Measurements from ENCODE around the gene STAT6.
"Not testable (repeated sequence)": the region's sequence is repeated elsewhere in the genome, so short reads cannot be mapped to it uniquely, and the experiment has no call there.

STAT6 gene

GRCh38 chr12:57086493-57087009 lies 24.6 kb downstream of the STAT6 start:
- DNase-seq: peak; percentile 85

DNA sequence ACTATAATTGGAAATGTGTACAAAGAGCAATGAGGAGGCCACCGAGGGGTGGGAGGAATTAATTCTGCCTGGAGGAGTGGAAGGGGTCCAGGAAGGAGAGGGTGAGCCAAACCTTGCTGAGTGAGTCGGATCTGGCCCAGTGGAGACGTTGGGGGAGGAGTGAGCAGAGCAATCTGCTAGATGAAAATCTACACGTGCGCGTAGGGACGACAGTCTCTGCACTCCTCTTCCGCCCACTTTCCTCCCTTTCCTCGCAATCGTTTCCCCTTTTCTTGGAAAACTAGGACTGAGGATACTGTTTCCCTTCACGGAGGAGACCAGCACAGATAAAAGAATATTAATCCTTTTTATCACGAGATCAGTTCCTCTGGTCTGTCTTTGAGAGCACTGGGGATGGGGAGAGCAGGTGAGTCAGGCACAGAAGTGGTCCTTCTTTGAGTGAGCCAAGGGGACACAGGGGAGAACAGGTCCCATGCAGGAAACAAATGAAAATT lies 25.1 kb downstream of the STAT6 start:
- peak; percentile 35 to 57 for DNase-seq

GRCh38 chr12:57080855-57081254 lies 30.3 kb downstream of the STAT6 start:
- no peak for DNase-seq

DNA sequence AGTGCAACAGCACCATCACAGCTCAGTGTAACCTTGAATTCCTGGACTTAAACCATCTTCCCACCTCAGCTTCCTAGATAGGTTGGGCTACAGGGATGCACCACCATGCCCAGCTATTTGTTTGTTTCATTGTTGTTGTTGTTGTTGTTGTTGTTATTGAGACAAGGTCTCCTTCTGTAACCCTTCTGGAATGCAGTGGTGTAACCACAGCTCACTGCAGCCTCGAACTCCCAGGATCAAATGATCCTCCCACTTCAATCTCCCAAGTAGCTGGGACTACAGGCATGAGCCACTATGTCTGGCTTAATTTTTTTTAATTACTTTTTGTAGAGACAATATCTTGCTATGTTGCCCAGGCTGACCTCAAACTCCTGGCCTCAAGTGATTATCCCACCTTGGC lies 31.3 kb downstream of the STAT6 start:
- no peak for DNase-seq

DNA sequence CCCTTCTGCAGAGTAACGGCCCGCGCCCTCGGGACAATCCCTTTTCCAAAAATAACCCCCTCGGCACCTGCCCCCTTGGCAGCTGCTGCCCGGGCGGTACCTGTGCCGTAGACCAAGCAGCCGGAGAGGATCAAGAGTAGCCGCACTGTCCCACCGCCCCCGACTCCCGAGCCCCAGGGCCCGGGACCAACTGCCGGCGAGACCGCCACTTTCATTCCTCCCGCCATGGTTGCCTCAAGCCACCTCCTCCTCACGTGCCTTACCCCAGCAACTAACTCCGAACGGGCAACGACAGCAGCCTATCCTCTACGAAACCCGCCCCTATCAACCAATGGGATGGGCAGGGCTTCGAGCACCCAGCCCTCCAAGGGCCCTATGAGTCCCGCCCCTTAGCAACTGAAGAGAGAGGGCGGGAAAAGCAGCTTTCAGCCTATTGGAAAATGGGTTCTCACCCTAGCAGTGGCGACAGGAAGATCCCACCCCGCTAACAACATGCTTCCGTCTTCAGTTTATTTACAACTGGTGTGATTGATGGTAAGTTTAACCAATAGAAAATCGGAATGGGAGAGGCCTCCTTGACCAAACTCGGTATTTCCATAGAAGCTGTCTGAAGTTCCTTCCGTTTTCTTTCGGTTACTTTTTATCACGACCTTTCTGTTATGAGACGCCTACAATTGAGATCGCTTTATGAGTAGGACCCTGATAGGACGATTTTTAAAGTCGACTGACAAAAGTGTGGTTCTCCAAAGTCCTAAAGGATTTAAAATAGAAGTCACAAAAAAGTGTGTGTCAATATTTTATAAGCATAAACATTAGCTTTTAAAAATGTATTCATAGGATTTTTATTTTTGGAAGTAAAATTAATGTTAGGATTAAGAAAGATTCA lies 32.4 kb downstream of the STAT6 start, which contains the start of gene NEMP1:
TSS of gene NEMP1 (minus strand) at position 273 of the 886 bp plus-strand sequence. CDS start at position 227, 46 bp downstream.
- DNase-seq: peak; percentile 99 to 100

DNA sequence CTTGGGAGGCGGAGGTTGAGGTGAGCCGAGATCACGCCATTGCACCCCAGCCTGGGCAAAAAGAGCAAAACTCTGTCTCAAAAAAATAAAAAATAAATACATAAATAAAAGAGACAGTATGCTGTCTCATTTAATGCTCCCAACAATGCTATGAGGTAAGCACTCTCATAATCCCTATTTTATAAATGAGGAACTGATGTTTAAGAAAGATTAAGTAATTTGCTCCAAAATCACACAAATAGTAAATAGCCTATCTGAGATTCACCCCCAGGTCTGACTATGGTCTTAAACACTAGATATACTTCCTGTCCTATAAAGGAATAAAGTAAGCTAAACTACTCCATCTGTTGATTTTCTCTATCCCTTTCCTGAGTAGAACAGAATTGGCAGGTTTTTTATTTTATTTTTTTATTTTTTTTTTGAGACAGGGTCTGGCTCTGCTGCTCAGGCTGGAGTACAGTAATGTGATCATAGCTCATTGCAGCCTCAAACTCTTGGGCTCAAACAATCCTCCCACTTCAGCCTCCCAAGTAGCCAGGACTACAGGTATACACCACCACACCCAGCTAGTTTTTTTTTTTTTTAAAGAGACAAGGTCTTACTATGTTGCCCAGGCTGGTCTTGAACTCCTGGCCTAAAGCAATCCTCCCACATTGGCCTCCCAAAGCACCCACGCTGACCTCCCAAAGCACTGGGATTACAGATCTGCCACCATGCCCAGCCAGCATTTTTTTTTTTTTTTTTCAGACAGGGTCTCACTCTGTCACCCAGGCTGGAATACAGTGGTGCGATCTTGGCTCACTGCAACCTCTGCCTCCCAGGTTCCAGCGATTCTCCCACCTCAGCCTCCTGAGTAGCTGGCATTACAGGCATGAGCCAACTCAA lies 37.4 kb downstream of the STAT6 start:
- peak; percentile 23 to 35 for DNase-seq

DNA sequence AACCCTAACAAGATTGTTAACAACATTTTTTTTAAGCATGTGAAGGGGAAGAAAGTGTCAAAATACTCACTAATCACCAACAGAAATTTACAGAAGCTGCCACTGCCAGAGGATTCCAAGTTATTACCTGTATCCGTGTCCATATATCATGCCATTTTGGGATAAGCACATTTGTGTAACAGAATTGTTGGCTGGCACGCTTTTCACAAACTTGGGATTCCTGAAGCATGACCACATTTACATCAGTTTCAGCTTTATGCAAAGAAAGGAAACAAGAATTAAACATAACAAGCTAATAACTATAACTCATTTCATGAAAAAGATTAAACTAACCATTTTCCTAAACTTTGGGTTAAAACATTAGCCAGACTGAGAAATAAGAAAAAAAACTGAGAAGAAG lies 38.5 kb downstream of the STAT6 start:
- no peak for DNase-seq

- peak; percentile 96 for DNase-seq
Observed at GRCh38 chr12:57069523-57069922, 41.6 kb downstream of the STAT6 start.

- DNase-seq: no peak
Observed at GRCh38 chr12:57066245-57066644, 44.9 kb downstream of the STAT6 start.

GRCh38 chr12:57063991-57064685 lies 47.0 kb downstream of the STAT6 start:
- peak; percentile 93 to 96 for DNase-seq

- no peak for DNase-seq
Observed at GRCh38 chr12:57058454-57058853, 52.7 kb downstream of the STAT6 start.

GRCh38 chr12:57057067-57057751 lies 54.0 kb downstream of the STAT6 start:
- DNase-seq: no peak

GRCh38 chr12:57055824-57056223 lies 55.3 kb downstream of the STAT6 start:
- peak; percentile 93 to 95 for DNase-seq

DNA sequence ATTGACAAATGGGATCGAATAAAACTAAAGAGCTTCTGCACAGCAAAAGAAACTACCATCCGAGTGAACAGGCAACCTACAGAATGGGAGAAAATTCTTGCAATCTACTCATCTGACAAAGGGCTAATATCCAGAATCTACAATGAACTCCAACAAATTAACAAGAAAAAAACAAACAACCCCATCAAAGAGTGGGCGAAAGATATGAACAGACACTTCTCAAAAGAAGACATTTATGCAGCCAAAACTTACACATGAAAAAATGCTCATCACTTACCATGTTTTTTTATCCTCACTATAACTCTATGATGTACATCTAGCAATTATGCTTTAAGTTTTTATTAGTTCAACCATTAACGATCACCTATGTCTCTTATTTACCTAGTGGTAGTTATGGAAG lies 57.3 kb downstream of the STAT6 start:
- DNase-seq: not testable (repeated sequence)

- not testable (repeated sequence) for DNase-seq
Observed at GRCh38 chr12:57053146-57053545, 58.0 kb downstream of the STAT6 start.

DNA sequence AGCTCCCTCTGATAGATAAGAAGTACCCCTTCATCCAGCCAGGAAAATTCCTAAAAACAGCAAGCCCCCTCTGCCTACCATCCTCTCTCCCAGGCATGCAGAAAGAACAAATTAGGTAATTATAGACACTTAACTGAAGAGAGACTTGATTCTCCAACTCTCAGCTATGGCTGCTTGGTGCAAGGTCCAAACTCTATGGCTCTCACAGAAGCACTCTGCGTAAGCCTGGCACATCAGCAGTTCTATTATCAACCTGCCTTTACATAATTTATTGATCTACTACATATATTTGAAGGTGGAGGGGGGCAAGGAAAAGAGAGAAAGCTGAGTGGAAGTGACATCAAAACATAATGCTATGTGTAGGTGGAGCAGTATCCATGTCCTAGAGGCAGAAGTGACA lies 60.2 kb downstream of the STAT6 start:
- no peak for DNase-seq

DNA sequence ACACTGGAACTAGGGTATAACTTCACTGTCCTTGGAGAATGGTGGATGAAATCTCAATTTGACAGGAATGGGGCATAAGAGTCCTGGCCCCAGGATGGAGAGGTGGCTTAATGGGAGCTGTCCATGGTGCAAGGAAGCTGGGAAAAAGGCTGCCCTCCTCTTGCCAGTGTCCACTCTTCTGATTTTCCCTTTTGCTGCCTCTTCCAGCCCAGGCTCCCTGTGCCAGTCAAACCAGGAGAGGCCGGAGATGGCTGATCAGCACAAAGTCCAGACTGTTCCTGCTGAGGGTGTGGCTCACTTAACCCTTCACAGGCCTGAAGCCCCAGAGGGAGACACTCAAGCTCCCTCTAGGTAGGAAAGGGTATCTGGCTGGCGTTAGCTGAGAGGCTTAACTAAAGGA lies 61.3 kb downstream of the STAT6 start, which contains the start of gene MYO1A:
TSS of gene MYO1A (minus strand) at position 240 of the 400 bp plus-strand sequence. CDS start 1,806 bp downstream, outside the sequence.
- no peak for DNase-seq

GRCh38 chr12:57049119-57049446 lies 62.1 kb downstream of the STAT6 start:
- peak in 1 of 2 donors; percentile 20 for DNase-seq

DNA sequence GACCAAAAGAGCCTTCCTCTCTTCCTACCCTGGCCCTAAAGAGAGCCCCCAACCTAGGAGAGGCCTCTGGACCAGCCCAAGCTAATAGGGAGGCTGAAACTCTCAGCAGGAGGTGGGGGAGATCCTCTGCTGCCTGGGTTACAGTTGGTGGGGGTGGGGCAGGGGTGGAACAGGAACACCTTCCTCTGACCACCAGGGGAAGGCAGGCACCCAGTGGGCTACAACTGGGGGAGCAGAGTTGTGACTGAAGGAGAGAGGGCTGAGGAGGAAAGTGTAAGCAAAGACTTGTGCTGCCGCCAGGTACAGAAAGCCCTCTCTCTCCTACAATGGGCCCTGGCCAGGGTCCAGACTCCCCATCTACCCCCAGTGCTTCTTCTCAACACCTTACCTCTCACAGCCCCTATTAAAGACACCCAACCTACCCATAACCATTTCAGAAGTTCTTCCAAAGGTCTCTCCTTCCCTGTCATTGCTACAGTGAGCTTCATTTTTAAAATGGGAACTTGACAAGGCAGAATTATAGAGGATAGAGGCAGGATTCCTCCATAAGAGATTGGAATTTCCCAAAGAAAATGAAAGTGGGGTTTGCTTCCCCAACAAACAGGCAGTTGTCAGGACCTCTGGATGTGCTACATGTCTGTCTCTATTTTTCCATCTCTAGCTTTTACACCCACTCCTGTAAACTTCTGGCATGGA lies 62.6 kb downstream of the STAT6 start:
- peak; percentile 33 to 42 for DNase-seq

GRCh38 chr12:57047981-57048380 lies 63.2 kb downstream of the STAT6 start:
- no peak for DNase-seq
